ENCODE measurements around the gene PDE9A. TPM values are rescaled to one million over a fixed set of nuclear protein-coding genes. Genes with fewer than 3 reads are reported as not detected.

Gene PDE9A
- total and polyA plus RNA-seq, 2 experiments from 2014 or later: 6.8 to 14.2 TPM

DNA sequence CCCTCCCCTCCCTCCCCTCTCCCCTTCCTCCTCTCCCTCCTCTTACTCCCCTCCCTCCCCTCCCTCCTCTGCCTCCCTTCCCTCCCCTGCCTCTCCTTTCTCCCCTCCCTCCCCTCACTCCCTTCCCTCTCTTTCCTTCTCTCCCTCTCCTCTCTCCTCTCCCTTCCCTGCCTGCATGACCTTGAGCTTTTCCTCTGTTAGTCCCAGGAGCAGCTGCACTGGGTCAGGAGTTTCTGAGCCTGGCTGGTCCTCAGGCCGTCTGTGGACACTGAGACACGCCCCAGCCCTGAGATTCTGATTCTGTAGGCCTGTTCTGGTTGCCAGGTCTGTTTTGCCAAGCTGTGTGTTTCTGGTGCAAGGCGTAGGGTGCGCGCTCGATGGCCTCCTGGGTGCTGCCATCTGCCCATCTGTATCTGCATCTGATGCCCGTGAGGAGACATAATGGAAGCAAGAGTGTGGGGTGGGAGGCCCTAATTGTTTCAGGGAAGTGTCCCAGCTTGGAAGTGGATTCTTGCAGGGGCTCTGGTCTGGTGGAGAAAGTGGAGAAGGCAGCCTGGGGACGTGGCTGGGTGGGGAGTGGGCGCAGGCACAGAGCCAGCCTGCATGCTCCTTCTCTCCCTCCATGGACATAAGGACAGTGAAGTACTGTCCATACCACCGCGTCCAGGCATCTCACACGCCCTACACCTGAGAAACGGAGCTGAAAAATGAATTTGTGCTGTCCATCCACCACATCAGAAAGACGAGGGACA, 128.7 kb downstream of the PDE9A start:
- DNase-seq (ENCODE audit: low read depth in 1 of 2, low spot score in 1 of 2): peak in 1 of 2 donors; percentile 40
- no peak overlapping the region for H3K27ac ChIP-seq
- no peak overlapping the region for H3K4me3 ChIP-seq
- TF ChIP-seq, protein P1, sequence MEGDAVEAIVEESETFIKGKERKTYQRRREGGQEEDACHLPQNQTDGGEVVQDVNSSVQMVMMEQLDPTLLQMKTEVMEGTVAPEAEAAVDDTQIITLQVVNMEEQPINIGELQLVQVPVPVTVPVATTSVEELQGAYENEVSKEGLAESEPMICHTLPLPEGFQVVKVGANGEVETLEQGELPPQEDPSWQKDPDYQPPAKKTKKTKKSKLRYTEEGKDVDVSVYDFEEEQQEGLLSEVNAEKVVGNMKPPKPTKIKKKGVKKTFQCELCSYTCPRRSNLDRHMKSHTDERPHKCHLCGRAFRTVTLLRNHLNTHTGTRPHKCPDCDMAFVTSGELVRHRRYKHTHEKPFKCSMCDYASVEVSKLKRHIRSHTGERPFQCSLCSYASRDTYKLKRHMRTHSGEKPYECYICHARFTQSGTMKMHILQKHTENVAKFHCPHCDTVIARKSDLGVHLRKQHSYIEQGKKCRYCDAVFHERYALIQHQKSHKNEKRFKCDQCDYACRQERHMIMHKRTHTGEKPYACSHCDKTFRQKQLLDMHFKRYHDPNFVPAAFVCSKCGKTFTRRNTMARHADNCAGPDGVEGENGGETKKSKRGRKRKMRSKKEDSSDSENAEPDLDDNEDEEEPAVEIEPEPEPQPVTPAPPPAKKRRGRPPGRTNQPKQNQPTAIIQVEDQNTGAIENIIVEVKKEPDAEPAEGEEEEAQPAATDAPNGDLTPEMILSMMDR (IDR thresholded peaks at IDR 0.05; ENCODE audit: low read depth, low read length): no peak
- peaks cover 22% of the 10 kb centered on the region for H3K27me3 ChIP-seq
- H3K9me3 ChIP-seq (ENCODE audit: low read depth): no peaks in the 10 kb centered on the region
- H3K4me1 ChIP-seq (ENCODE audit: low read depth): no peaks in the 10 kb centered on the region
- no peaks in the 10 kb centered on the region for H3K36me3 ChIP-seq

DNA sequence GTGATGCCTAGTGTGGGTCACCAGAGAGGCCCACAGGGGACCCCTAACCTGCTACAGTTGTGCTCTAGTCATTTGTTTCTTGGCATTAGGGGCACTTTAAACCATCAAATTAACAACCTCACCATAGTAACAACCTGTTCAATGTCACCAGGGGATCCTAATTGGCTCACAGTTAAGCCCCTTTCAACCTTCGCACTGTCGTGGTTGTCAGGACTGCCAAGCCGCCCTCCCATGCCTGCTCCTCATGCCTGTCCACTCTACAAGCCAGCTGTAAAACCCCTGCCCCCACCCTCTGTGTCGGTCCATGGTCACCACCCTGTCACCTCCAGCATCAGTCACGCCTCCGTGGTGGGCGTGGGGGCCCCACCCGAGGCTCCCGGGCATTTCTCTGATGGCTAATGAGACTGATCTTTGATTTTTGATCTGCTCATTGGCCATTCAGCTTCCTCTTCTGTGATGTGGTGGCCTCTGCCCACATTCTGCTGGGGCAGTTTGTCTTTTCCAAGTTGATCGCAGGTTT, 129.4 kb downstream of the PDE9A start:
- Histone ChIP-seq H3K36me3 (no peaks in the 10 kb centered on the region), H3K4me1 (ENCODE audit: low read depth) (no peaks in the 10 kb centered on the region), H3K9me3 (ENCODE audit: low read depth) (no peaks in the 10 kb centered on the region), H3K27ac (no peak overlapping the region), H3K27me3 (peaks cover 22% of the 10 kb centered on the region), H3K4me3 (no peak overlapping the region)
- DNase-seq (ENCODE audit: low read depth in 1 of 2, low spot score in 1 of 2): no peak
- TF ChIP-seq, protein P1 (IDR thresholded peaks at IDR 0.05; ENCODE audit: low read depth, low read length): no peak

DNA sequence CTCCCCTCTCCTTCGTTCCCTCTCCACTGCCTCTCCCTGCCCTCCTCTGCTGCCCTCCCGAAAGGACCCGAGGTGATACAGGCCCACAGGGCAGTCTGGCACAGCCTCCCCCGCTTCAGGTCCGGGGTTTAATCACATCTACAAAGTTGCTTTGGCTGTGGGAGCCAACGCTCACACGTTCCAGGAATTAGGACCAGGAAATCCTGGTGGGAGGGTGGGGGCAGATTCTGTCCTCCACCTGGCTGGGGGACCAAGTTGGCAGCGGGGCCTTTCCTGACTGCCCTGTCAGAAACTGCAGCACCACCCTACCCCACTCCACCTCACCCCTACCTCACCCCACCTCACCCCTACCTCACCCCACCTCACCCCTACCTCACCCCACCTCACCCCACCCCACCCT, 130.9 kb downstream of the PDE9A start:
- Histone ChIP-seq H3K9me3 (ENCODE audit: low read depth) (no peaks in the 10 kb centered on the region), H3K27ac (no peak overlapping the region), H3K27me3 (peaks cover 22% of the 10 kb centered on the region), H3K4me3 (no peak overlapping the region), H3K36me3 (no peaks in the 10 kb centered on the region), H3K4me1 (ENCODE audit: low read depth) (no peaks in the 10 kb centered on the region)
- no peak for DNase-seq (ENCODE audit: low read depth in 1 of 2, low spot score in 1 of 2)
- TF ChIP-seq, protein P1 (IDR thresholded peaks at IDR 0.05; ENCODE audit: low read depth, low read length): no peak

DNA sequence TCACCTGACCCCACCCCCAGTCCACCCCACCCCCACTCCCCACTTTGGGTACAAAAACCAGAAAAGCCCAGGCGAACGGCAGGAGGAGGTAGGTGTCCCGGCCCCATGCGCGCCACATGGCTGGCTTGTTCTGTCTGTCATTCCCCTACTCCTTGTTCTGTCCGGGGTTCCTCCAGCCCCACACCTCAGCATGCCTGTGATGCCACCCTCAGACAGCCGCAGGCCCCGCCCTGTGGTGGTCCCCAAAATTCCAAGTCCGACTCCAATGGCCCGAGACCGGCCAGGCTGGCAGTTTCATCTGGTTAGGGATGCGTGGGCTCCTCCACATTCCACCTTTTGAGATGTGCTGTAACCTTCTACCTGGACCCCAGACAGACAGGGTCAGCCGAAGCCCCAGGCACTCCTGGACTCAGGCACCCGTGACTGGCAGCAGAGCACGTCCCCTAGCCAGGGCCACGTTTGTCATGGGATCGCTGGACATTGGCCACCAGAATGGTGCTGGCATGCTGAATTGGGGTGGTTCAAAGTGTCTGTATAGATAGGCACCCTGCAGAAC, 131.6 kb downstream of the PDE9A start:
- no peak overlapping the region for H3K27ac ChIP-seq
- H3K4me3 ChIP-seq: no peak overlapping the region
- H3K9me3 ChIP-seq (ENCODE audit: low read depth): no peaks in the 10 kb centered on the region
- H3K27me3 ChIP-seq: peaks cover 17% of the 10 kb centered on the region
- H3K4me1 ChIP-seq (ENCODE audit: low read depth): no peaks in the 10 kb centered on the region
- TF ChIP-seq, protein P1 (IDR thresholded peaks at IDR 0.05; ENCODE audit: low read depth, low read length): no peak
- no peak for DNase-seq (ENCODE audit: low read depth in 1 of 2, low spot score in 1 of 2)
- H3K36me3 ChIP-seq: no peaks in the 10 kb centered on the region

DNA sequence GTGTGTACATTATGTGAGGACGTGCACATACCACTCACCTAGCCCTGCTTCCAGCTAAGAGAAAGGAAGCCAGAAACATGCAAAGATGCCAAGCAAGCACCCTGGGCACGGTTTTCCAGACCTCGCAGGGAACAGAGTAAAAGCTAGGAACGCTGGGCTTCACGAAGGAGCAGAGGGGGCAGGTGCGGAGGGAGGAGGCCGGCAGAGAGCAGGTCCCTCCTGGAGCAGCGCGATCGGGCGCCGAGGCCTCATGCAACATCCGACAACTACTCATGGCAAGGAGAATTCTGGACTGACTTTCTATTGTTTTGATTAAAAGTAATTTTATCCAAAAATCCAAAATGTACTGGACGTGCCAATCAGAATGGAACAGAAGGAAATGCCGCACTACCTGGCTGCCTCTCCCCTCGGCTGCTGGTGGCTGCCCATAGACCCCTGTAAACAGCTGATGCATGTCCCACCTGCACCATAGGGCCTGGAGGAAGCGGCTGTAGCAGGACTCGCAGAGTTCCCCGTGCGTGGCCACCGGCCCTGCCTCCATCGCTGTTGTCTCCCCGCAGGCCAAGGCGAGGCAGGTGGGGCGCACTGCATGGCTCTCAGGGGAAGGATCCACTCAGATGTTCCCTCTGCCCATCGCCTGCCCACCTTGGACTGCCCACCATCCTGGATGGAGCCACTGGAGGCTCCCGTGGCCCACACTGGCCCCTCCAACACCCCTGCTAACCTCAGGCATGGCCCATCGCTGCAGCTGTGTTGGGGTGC, 132.4 kb downstream of the PDE9A start:
- Histone ChIP-seq H3K27ac (no peak overlapping the region), H3K36me3 (no peaks in the 10 kb centered on the region), H3K4me1 (ENCODE audit: low read depth) (no peaks in the 10 kb centered on the region), H3K27me3 (peaks cover 8% of the 10 kb centered on the region), H3K9me3 (ENCODE audit: low read depth) (no peaks in the 10 kb centered on the region), H3K4me3 (no peak overlapping the region)
- no peak for DNase-seq (ENCODE audit: low read depth in 1 of 2, low spot score in 1 of 2)
- TF ChIP-seq, protein P1 (IDR thresholded peaks at IDR 0.05; ENCODE audit: low read depth, low read length): no peak
